ENCODE measurements around the gene IST1. TPM values are rescaled to one million over a fixed set of nuclear protein-coding genes. Genes with fewer than 3 reads are reported as not detected.
A peak's percentile ranks its signal among the peaks of the same experiment; 100 is the strongest.

IST1 gene
- total and polyA plus RNA-seq, 10 of the 15 experiments (the other 5 are each of a cell fraction or from before 2014, with no cell fraction given): 97.3 to 293 (median 138) TPM

DNA sequence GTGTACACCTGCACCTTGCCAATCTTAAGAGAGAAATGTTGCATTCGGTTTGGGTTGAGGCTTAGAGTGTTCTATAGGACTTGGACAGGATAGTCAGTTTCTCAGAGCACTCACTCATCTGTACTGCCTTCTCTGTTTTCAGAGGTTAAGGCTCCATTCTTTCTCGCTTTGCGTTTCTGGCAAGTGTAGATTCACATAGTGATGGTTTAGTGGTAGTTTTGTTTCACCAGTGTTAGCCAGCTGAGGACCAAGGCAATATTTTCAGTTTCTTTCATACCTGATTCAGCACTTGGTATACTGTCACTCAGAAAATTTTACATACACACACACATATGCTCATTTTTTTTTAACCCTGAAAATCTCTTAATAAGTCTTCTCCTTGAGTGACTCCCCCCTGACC, 48.2 kb upstream of the IST1 start:
- no TSS peak for BruUV-seq (replicated peaks)
- DNase-seq (ENCODE audit: low read depth, low spot score): no peak
- in situ Hi-C loops (cut with MboI): no loop called here
- peaks cover 39% of the 10 kb centered on the region for H3K4me1 ChIP-seq (ENCODE audit: control insufficient read depth, insufficient read depth, low read length)
- peaks cover 21 to 28% of the 10 kb centered on the region in 2 experiments; a peak in 3 of 4 replicates for H3K36me3 ChIP-seq (ENCODE audit: control insufficient read depth in 2 of 2, insufficient read depth in 2 of 2, low read length in 1 of 2)
- no peaks in the 10 kb centered on the region for H3K27me3 ChIP-seq (replicated peaks in 1 of 2; ENCODE audit: control insufficient read depth in 2 of 2, insufficient read depth in 2 of 2, low read length in 1 of 2)
- 9% methylated on average over 3 of the region's 3 CpGs for WGBS (ENCODE audit: insufficient coverage, insufficient replicate concordance, low lambda C conversion rate, missing lambda C conversion rate)
- peak overlapping the region; percentile 90 for H3K27ac ChIP-seq (ENCODE audit: control insufficient read depth, insufficient read depth)
- H3K4me3 ChIP-seq: peak overlapping the region; percentile 92
- no peak overlapping the region for H2AFZ ChIP-seq (ENCODE audit: control insufficient read depth, low read depth, low read length)
- H3K4me2 ChIP-seq (ENCODE audit: control insufficient read depth, insufficient read depth): peak overlapping the region; percentile 95
- H3K9me3 ChIP-seq (replicated peaks; ENCODE audit: control insufficient read depth, insufficient read depth, low read length): no peaks in the 10 kb centered on the region
- CTCF ChIA-PET: interaction anchor here (1.0 to 1.3 kb wide), 2 partner anchors 30 to 34 kb away, joined by 4 to 6 read pairs; no protein-coding TSS in a partner anchor
- SMC1A ChIA-PET (ENCODE audit: uncharacterized antibody, unreplicated experiment): interaction anchor here (1.0 to 2.3 kb wide), 5 partner anchors 10 to 78 kb away, joined by 3 to 19 read pairs (median 10); partner anchors contain the start of genes AP1G1 and ZNF821
- POLR2A ChIA-PET: interaction anchor here (0.9 to 2.4 kb wide), 5 partner anchors 9 to 36 kb away, joined by 3 to 14 read pairs (median 4); partner anchors contain the start of gene ZNF821
- FAIRE-seq: no peak
- H4K20me1 ChIP-seq (ENCODE audit: control insufficient read depth, insufficient read depth): no peaks in the 10 kb centered on the region
- intact Hi-C loops (cut with micrococcal nuclease; ENCODE audit: unreplicated experiment): no loop called here
- TF ChIP-seq EZH2 (IDR thresholded peaks at IDR 0.05; ENCODE audit: borderline replicate concordance, control insufficient read depth, low read depth, low read length) (no peak), FOXK2 (IDR thresholded peaks at IDR 0.05) (no peak), JUNB (IDR thresholded peaks at IDR 0.05) (no peak)
- TF ChIP-seq, protein P1, sequence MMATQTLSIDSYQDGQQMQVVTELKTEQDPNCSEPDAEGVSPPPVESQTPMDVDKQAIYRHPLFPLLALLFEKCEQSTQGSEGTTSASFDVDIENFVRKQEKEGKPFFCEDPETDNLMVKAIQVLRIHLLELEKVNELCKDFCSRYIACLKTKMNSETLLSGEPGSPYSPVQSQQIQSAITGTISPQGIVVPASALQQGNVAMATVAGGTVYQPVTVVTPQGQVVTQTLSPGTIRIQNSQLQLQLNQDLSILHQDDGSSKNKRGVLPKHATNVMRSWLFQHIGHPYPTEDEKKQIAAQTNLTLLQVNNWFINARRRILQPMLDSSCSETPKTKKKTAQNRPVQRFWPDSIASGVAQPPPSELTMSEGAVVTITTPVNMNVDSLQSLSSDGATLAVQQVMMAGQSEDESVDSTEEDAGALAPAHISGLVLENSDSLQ (IDR thresholded peaks at IDR 0.05): peak; percentile 45; the same call in 1 of the 2 replicates
- TF ChIP-seq, protein P2, sequence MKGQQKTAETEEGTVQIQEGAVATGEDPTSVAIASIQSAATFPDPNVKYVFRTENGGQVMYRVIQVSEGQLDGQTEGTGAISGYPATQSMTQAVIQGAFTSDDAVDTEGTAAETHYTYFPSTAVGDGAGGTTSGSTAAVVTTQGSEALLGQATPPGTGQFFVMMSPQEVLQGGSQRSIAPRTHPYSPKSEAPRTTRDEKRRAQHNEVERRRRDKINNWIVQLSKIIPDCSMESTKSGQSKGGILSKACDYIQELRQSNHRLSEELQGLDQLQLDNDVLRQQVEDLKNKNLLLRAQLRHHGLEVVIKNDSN (IDR thresholded peaks at IDR 0.05; ENCODE audit: borderline replicate concordance, extremely low read length, insufficient read depth, low read depth, low read length): no peak
- TF ChIP-seq, protein P3, sequence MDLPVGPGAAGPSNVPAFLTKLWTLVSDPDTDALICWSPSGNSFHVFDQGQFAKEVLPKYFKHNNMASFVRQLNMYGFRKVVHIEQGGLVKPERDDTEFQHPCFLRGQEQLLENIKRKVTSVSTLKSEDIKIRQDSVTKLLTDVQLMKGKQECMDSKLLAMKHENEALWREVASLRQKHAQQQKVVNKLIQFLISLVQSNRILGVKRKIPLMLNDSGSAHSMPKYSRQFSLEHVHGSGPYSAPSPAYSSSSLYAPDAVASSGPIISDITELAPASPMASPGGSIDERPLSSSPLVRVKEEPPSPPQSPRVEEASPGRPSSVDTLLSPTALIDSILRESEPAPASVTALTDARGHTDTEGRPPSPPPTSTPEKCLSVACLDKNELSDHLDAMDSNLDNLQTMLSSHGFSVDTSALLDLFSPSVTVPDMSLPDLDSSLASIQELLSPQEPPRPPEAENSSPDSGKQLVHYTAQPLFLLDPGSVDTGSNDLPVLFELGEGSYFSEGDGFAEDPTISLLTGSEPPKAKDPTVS (IDR thresholded peaks at IDR 0.05; ENCODE audit: low read depth, low read length): no peak
- ATAC-seq: no peak
- H3K79me2 ChIP-seq (ENCODE audit: control insufficient read depth, insufficient read depth, low read length): peaks cover 27% of the 10 kb centered on the region
- RAD21 ChIA-PET (ENCODE audit: unreplicated experiment): interaction anchor here (1.5 to 6.0 kb wide), 3 partner anchors 30 to 39 kb away, joined by 7 to 53 read pairs (median 43); partner anchors contain the start of genes AP1G1 and ZNF821
- H3K9ac ChIP-seq (ENCODE audit: control insufficient read depth, insufficient read depth, low read length): peak overlapping the region; percentile 95

Data from GM12878 (cell line).